Panc1 (cell line): ENCODE results near the gene PM20D1.
"Not testable (repeated sequence)": the region's sequence is repeated elsewhere in the genome, so short reads cannot be mapped to it uniquely, and the experiment has no call there.

Experiments
- CTCF ChIP-seq: fragments of 450-650 bp; IDR thresholded peaks from 2 replicates; pipeline ENCODE4 v1.5.1; 2017; ENCODE audit warnings: mild to moderate bottlenecking
- POLR2AphosphoS5 ChIP-seq: IDR thresholded peaks from 2 replicates; pipeline ENCODE4 v1.6.1; 2012; ENCODE audit warnings: mild to moderate bottlenecking, low read depth, low read length, moderate library complexity
- TCF7L2 ChIP-seq: IDR thresholded peaks from 2 replicates; pipeline ENCODE4 v1.6.1; 2011; ENCODE audit warnings: mild to moderate bottlenecking, low read depth, low read length, inconsistent platforms
- TF ChIP-seq, protein P1 (sequence below), 2 experiments: IDR thresholded peaks; 2 replicates each; pipeline ENCODE4 v1.6.1; 2011 to 2012; ENCODE audit warnings: low read depth in 2 of 2, control low read depth in 1 of 2, low read length in 1 of 2, mild to moderate bottlenecking in 1 of 2, moderate library complexity in 1 of 2; ENCODE audit not compliant: insufficient read depth in 1 of 2

GRCh38 chr1:205873148-205873547, 23.2 kb upstream of the PM20D1 start:
- TF ChIP-seq POLR2AphosphoS5, CTCF, TCF7L2: not testable (repeated sequence)
- TF ChIP-seq, protein P1, sequence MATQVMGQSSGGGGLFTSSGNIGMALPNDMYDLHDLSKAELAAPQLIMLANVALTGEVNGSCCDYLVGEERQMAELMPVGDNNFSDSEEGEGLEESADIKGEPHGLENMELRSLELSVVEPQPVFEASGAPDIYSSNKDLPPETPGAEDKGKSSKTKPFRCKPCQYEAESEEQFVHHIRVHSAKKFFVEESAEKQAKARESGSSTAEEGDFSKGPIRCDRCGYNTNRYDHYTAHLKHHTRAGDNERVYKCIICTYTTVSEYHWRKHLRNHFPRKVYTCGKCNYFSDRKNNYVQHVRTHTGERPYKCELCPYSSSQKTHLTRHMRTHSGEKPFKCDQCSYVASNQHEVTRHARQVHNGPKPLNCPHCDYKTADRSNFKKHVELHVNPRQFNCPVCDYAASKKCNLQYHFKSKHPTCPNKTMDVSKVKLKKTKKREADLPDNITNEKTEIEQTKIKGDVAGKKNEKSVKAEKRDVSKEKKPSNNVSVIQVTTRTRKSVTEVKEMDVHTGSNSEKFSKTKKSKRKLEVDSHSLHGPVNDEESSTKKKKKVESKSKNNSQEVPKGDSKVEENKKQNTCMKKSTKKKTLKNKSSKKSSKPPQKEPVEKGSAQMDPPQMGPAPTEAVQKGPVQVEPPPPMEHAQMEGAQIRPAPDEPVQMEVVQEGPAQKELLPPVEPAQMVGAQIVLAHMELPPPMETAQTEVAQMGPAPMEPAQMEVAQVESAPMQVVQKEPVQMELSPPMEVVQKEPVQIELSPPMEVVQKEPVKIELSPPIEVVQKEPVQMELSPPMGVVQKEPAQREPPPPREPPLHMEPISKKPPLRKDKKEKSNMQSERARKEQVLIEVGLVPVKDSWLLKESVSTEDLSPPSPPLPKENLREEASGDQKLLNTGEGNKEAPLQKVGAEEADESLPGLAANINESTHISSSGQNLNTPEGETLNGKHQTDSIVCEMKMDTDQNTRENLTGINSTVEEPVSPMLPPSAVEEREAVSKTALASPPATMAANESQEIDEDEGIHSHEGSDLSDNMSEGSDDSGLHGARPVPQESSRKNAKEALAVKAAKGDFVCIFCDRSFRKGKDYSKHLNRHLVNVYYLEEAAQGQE (IDR thresholded peaks at IDR 0.05; ENCODE audit: insufficient read depth in 1 of 2, low read depth in 2 of 2, low read length in 1 of 2): not testable (repeated sequence)
